Ishikawa (cell line): Measurements from ENCODE around the gene R3HDM2.

ENCODE experiments used
- CEBPB ChIP-seq: IDR thresholded peaks from 2 replicates; pipeline ENCODE4 v1.6.1; 2012
- CREB1 ChIP-seq: IDR thresholded peaks from 2 replicates; pipeline ENCODE4 v1.6.1; 2012; ENCODE audit warnings: low read depth
- EGR1 ChIP-seq: IDR thresholded peaks from 2 replicates; pipeline ENCODE4 v1.6.1; 2012
- EP300 ChIP-seq: IDR thresholded peaks from 2 replicates; pipeline ENCODE4 v1.6.1; 2012; ENCODE audit warnings: borderline replicate concordance
- FOXM1 ChIP-seq: IDR thresholded peaks from 2 replicates; pipeline ENCODE4 v1.6.1; 2012; ENCODE audit warnings: low read depth, borderline replicate concordance
- NFIC ChIP-seq: IDR thresholded peaks from 2 replicates; pipeline ENCODE4 v1.6.1; 2012
- RAD21 ChIP-seq: IDR thresholded peaks from 2 replicates; pipeline ENCODE4 v1.6.1; 2012; ENCODE audit warnings: low read depth
- TAF1 ChIP-seq: IDR thresholded peaks from 2 replicates; pipeline ENCODE4 v1.6.1; 2012; ENCODE audit warnings: low read depth, mild to moderate bottlenecking
- TCF12 ChIP-seq: IDR thresholded peaks from 2 replicates; pipeline ENCODE4 v1.6.1; 2012; ENCODE audit warnings: low read depth
- TEAD4 ChIP-seq: IDR thresholded peaks from 2 replicates; pipeline ENCODE4 v1.6.1; 2012
- YY1 ChIP-seq: IDR thresholded peaks from 2 replicates; pipeline ENCODE4 v1.6.1; 2012; ENCODE audit warnings: low read depth
- ZBTB7A ChIP-seq: IDR thresholded peaks from 2 replicates; pipeline ENCODE4 v1.6.1; 2012; ENCODE audit warnings: low read depth
- TF ChIP-seq, protein P1 (sequence below): IDR thresholded peaks from 2 replicates; pipeline ENCODE4 v1.6.1; 2012
- TF ChIP-seq, protein P2 (sequence below): IDR thresholded peaks from 2 replicates; pipeline ENCODE4 v1.6.1; 2012; ENCODE audit warnings: low read depth, mild to moderate bottlenecking
- TF ChIP-seq, protein P3 (sequence below): IDR thresholded peaks from 2 replicates; pipeline ENCODE4 v1.6.1; 2012

Gene R3HDM2

DNA sequence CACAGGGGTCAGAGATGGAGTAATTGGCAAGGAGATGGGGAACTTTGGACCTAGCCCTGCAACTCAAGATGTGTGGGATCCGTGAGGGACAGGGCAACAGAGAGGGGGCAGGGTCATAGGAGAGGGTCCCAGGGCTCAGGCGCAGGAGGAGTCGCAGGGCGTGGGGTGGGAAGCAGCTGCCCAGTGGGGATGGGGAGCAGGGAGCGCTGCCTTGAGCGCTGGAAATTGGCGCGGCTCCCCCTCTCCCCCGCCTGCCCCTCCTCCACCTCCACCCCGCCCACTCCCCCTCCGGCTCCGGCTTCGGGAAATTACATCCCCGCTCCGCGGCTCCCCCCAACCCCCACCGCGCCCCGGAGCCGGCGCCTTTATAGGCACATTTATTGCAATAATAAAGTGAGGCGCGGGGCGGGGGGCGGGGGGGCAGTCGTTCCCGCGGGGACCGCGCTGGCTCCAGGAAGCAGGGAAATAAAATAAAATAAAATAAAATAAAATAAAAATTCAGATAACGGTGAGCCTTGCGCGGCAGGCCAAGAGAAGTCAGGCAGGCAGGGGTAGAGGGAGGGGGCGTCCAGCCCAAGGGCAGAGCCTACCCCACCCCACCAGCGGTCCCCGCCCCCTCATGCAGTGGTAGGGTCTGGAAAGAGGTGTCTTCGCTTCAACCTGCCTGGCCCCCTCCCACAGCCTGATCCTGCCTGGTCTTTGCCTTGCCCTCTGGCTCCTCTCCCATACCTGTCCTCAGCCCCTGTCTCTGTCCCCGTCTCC is 210.7 kb downstream of the R3HDM2 start:
- no peak for TF ChIP-seq RAD21
- no peak for TF ChIP-seq TAF1
- TF ChIP-seq, protein P1, sequence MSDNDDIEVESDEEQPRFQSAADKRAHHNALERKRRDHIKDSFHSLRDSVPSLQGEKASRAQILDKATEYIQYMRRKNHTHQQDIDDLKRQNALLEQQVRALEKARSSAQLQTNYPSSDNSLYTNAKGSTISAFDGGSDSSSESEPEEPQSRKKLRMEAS = no peak
- TF ChIP-seq CREB1 = no peak
- TF ChIP-seq CEBPB = no peak
- no peak for TF ChIP-seq YY1
- no peak for TF ChIP-seq FOXM1
- no peak for TF ChIP-seq ZBTB7A

DNA sequence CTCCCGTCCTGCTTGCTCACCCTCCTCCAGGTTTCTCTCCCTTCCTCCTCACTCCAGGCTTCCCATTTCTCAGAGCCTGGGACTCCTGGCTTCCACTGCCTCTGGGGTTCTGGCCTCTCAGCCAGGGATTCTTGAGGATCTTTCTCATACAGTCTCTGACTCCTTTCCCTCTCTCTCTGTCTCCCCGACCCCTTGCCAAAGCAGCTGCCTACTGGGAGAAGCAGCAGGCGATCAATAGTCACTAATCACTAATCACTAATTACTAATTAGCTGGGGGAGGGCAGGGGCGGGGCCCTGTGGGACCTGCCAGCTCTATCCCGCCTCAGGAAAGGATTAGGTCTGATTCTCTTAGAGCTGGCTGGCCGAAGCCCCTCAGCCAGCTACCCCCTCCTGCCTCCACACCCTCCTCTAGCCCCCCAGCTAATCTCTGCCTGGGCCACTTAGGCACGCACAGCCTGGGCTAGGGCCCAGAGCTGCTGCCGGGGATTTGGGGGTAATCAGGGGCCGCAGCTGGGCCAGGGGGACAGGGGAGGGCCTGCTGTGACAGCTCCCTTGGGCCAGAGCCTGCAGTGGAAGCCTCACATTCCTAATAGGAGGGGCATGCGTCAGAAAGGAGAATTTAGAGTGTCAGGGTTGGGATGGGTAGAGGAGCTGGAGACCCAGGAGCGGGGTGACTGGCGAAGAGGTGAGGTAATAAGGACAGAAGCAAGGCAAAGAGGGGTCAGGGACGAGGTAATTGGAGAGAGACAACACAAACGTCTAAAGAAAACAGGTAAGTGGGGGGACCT is 211.4 kb downstream of the R3HDM2 start:
- no peak for TF ChIP-seq TCF12
- TF ChIP-seq, protein P2, sequence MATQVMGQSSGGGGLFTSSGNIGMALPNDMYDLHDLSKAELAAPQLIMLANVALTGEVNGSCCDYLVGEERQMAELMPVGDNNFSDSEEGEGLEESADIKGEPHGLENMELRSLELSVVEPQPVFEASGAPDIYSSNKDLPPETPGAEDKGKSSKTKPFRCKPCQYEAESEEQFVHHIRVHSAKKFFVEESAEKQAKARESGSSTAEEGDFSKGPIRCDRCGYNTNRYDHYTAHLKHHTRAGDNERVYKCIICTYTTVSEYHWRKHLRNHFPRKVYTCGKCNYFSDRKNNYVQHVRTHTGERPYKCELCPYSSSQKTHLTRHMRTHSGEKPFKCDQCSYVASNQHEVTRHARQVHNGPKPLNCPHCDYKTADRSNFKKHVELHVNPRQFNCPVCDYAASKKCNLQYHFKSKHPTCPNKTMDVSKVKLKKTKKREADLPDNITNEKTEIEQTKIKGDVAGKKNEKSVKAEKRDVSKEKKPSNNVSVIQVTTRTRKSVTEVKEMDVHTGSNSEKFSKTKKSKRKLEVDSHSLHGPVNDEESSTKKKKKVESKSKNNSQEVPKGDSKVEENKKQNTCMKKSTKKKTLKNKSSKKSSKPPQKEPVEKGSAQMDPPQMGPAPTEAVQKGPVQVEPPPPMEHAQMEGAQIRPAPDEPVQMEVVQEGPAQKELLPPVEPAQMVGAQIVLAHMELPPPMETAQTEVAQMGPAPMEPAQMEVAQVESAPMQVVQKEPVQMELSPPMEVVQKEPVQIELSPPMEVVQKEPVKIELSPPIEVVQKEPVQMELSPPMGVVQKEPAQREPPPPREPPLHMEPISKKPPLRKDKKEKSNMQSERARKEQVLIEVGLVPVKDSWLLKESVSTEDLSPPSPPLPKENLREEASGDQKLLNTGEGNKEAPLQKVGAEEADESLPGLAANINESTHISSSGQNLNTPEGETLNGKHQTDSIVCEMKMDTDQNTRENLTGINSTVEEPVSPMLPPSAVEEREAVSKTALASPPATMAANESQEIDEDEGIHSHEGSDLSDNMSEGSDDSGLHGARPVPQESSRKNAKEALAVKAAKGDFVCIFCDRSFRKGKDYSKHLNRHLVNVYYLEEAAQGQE = no peak
- no peak for TF ChIP-seq FOXM1
- no peak for TF ChIP-seq RAD21
- TF ChIP-seq CEBPB = no peak
- TF ChIP-seq NFIC = no peak
- no peak for TF ChIP-seq TEAD4

DNA sequence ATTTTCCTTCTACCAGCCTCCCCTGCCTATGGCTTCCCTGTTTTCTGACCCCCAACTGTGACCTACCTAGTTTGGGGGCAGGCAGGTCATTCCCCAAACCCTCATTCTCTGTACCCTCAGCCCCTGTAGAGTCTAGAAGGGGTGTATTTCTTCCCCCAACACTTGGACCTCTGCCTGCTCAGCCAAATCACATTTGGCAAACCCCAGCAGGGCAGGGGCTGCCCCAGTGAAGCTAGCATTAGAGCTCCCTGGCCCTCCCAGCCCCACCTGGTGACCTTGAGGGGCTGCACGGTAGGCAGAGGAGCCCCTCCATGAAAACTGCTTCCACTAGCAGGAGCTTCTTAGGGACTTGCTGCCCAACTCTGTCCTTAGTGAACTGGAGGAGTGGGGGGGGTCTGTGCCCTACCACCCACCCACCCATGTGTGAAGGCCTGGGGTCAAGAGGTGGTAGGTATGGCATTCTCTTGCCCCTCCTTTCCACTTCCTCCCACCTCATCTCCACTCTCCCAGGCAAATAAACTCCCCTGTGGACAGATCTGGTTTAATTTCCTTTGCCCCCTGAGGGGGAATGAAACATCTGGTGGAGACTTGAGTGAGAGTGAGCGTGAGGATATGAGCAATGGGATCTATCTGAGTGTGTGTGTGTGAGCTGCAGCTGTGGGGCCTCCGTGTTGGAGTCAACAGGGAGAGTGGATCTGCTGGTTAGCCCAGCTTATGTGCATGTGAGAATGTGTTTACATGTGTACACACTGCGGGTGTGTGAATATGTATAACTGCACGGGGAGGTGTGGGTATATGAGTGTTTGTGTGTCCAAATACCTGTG is 212.6 kb downstream of the R3HDM2 start:
- TF ChIP-seq CREB1 (no peak), ZBTB7A (peak; percentile 51; the same call in 1 of the 2 replicates)
- TF ChIP-seq, protein P1 = no peak

DNA sequence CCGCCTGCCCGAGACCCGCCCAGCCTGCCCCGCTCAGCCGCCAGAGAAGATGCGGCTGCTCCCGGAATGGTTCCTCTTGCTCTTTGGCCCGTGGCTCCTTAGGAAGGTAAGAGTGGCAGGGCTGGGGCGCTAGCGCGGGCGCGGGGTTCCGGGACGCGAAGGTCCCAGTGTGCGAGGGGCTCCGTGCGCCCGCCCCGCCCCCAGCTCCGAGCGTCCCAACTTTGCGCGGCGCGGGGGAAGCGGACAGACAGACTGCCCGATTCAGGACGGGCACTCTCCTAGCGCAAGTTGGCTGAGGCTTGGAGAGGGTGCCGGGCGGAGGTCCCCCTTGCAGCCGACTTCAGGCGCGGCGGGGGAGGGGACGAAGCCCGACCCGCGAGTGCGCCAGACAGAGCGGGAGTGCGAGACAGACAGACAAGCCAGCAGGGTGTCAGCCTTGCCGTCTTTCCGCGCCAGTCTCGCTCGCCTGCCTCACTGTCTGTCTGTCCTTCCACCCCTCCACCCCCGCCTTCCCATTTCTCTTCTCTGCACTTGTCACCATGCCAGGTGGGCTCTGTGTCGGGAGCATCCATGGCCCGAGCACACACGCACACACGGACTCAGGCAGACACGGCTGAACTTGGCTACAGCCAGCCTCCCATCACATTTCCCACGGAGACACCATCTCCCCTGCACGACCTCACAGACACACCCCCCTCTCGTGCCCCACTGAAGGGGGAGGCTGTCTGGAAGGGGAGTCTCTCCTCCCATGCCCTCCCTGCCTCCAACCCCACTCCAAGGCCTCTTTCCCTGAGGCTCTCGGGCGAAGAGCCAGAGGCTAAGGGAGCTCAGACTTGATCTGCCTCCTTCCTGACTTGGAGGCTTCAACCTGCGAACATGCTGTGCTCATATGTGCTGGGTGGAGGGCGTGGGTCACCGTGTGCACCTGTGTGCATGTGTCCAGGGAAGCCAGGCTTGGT is 213.6 kb downstream of the R3HDM2 start:
- TF ChIP-seq EGR1 (0 out of 2 replicates have a peak, but pooled peaks have one; percentile 17), TEAD4 (no peak)

DNA sequence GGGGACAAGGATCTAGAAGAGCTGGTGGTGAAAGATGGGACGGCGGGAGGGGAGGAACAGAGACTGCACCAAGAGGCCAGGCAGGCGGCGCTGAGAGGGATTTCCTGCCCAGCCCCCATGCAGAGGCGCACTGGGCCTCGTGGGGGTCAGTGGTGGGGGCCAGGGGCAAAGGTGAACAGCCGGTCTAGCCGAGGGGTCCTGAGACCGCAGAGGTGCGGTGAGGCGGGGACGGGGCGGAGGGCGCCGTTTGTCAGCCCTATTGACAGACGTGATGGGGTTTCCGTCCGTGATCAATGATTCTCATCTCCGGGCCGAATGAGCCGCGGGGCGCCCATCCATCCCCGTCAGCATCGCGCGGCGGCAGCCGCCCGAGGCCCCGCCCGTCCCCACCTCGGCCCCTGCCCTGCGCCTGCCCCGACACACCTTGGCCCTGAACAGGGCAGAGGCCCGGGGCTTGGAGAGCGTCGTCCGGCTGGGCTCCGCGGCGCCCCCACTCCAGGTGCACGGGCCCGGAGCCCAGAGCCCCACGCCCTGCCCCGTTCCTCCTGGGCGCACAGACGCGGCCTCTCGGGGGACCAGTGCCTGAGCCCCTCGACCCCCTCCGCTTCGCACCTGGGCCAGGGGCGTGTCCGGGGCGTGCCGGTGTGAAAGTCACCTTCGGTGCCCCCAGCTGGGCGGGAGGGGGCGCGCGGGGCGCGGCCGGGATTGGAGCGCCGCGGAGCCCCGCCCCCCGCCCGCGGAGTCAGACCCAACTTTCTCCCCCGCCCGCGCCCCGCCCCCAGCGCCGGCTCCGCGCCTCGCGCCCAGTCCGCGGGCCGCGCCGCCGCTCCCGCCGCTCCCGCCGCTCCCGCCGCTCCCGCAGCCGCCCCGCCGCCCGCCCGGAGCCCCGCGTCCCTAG is 214.6 kb downstream of the R3HDM2 start, which contains the start of gene NXPH4:
NXPH4 (plus strand) TSS at position 781 of the 898 bp plus-strand sequence. CDS start 176 bp downstream, outside the sequence.
- TF ChIP-seq TCF12 (no peak), NFIC (no peak), TEAD4 (no peak), ZBTB7A (peak; percentile 94), CREB1 (no peak), TAF1 (no peak), EP300 (no peak), EGR1 (peak; percentile 7; the same call in 1 of the 2 replicates), CEBPB (no peak), FOXM1 (no peak)
- TF ChIP-seq, protein P1 = peak; percentile 90

DNA sequence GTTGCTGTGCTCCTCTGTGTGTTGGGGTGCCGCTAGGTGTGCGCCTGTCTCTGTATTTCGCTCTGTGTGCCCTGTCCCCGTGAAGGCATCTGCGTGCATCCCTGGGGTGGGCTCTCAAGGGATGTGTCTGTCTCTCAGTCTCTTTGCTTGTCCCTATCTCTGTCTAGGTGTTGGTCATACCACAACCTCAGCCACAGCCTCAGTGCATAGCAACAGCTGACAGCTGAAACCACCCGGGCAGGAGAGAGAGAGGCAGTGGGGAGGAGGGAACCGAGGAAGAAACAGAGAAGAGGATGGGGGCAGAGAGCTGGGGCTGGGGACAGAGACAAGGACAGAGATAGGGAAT is 215.2 kb downstream of the R3HDM2 start:
- TF ChIP-seq, protein P3, sequence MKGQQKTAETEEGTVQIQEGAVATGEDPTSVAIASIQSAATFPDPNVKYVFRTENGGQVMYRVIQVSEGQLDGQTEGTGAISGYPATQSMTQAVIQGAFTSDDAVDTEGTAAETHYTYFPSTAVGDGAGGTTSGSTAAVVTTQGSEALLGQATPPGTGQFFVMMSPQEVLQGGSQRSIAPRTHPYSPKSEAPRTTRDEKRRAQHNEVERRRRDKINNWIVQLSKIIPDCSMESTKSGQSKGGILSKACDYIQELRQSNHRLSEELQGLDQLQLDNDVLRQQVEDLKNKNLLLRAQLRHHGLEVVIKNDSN = no peak
- TF ChIP-seq RAD21 = no peak
- no peak for TF ChIP-seq YY1
